Gastroesophageal sphincter (tissue), 3 donors: ENCODE data around the gene NRP1.

Source experiments
- CTCF ChIP-seq, 4 experiments: fragments of 200-600 bp in 2 of 4; fragments of 450-650 bp in 2 of 4; sonication (generic) in 1 of 4; IDR thresholded peaks; one replicate each; pipeline ENCODE4 v1.5.1; 2017 to 2019; ENCODE audit warnings: antibody characterized with exemption in 4 of 4, mild to moderate bottlenecking in 2 of 4, moderate library complexity in 2 of 4
- POLR2A ChIP-seq, 2 donors: fragments of 450-650 bp; IDR thresholded peaks; one replicate each; pipeline ENCODE4 v1.6.1; 2017; ENCODE audit warnings: antibody characterized with exemption in 2 of 2, mild to moderate bottlenecking in 2 of 2, moderate library complexity in 1 of 2

- TF ChIP-seq CTCF (IDR thresholded peaks at IDR 0.05) (no peak), POLR2A (IDR thresholded peaks at IDR 0.05) (no peak)
Measured at GRCh38 chr10:33212061-33212748, 122.3 kb downstream of the NRP1 start.
